ENCODE results near the gene TMEM45A.

The TMEM45A gene

GRCh38 chr3:100615684-100616083, 123.3 kb downstream of the TMEM45A start:
- no peak for DNase-seq (ENCODE audit: low read depth)

GRCh38 chr3:100621251-100621650, 128.8 kb downstream of the TMEM45A start:
- DNase-seq (ENCODE audit: low read depth), result no peak

All from stimulated activated CD8-positive, alpha-beta memory T cell treated with anti-CD3 and anti-CD28 coated beads, Interleukin-15, amount 100 ng/mL, for 24 hours (primary cell).